Neural progenitor cell (in vitro differentiated cells): Measurements from ENCODE around the gene FOXO4. TPM values are rescaled to one million over a fixed set of nuclear protein-coding genes. Genes with fewer than 3 reads are reported as not detected.

Experiments
- DNase-seq: peaks from one replicate; pipeline ENCODE4 v3.0.0-alpha.2; 2016; ENCODE audit warnings: low spot score
- H2AFZ ChIP-seq: fragments of 200-600 bp; sonication (generic); replicated peaks from 2 replicates; pipeline ENCODE4 v1.6.1; 2016; ENCODE audit warnings: antibody characterized with exemption
- H3F3A ChIP-seq: fragments of 200-600 bp; sonication (generic); 2 replicates; pipeline ENCODE4 v1.6.1; 2016; ENCODE audit warnings: antibody characterized with exemption, low read depth
- H3K27ac ChIP-seq: fragments of 200-600 bp; sonication (generic); 2 replicates; pipeline ENCODE4 v1.5.1; 2016; ENCODE audit warnings: mild to moderate bottlenecking
- H3K27me3 ChIP-seq: fragments of 200-600 bp; sonication (generic); 2 replicates; pipeline ENCODE4 v1.6.1; 2016; ENCODE audit warnings: mild to moderate bottlenecking, moderate library complexity
- H3K36me3 ChIP-seq: fragments of 200-600 bp; sonication (generic); 2 replicates; pipeline ENCODE4 v1.5.1; 2016
- H3K4me1 ChIP-seq: fragments of 200-600 bp; sonication (generic); 2 replicates; pipeline ENCODE4 v1.6.1; 2016; ENCODE audit warnings: mixed run types
- H3K4me2 ChIP-seq: fragments of 200-600 bp; sonication (generic); 2 replicates; pipeline ENCODE4 v1.6.1; 2016
- H3K4me3 ChIP-seq: fragments of 200-600 bp; sonication (generic); 2 replicates; pipeline ENCODE4 v1.5.1; 2016
- H3K79me2 ChIP-seq: fragments of 200-600 bp; sonication (generic); 2 replicates; pipeline ENCODE4 v1.6.1; 2016; ENCODE audit warnings: low read depth
- H3K9ac ChIP-seq: fragments of 200-600 bp; sonication (generic); 2 replicates; pipeline ENCODE4 v1.6.1; 2016
- H3K9me3 ChIP-seq: fragments of 200-600 bp; sonication (generic); 2 replicates; pipeline ENCODE4 v1.5.1; 2016; ENCODE audit warnings: low read depth
- H4K20me1 ChIP-seq: fragments of 200-600 bp; sonication (generic); 2 replicates; pipeline ENCODE4 v1.6.1; 2016; ENCODE audit warnings: low read depth
- H3K27ac Mint-ChIP-seq: 3 replicates; pipeline ENCODE4 v1.8.0; 2021; ENCODE audit warnings: mixed read lengths
- H3K27me3 Mint-ChIP-seq: 2 replicates; pipeline ENCODE4 v1.8.0; 2022; ENCODE audit warnings: low read depth, mild to moderate bottlenecking, inconsistent platforms, moderate library complexity, mixed read lengths; ENCODE audit not compliant: insufficient read depth
- H3K36me3 Mint-ChIP-seq: 3 replicates; pipeline ENCODE4 v1.8.0; 2021; ENCODE audit warnings: mixed read lengths
- H3K4me1 Mint-ChIP-seq: 3 replicates; pipeline ENCODE4 v1.8.0; 2021; ENCODE audit warnings: mixed read lengths
- H3K4me3 Mint-ChIP-seq: 3 replicates; pipeline ENCODE4 v1.8.0; 2021; ENCODE audit warnings: mild to moderate bottlenecking, moderate library complexity, mixed read lengths
- H3K9me3 Mint-ChIP-seq: 3 replicates; pipeline ENCODE4 v1.8.0; 2020; ENCODE audit warnings: mixed read lengths
- EZH2 ChIP-seq: fragments of 200-600 bp; sonication (generic); IDR thresholded peaks from 2 replicates; pipeline ENCODE4 v1.6.1; 2017; ENCODE audit warnings: antibody characterized with exemption, mild to moderate bottlenecking, moderate library complexity
- EZH2phosphoT487 ChIP-seq: fragments of 200-600 bp; sonication (generic); IDR thresholded peaks from 2 replicates; pipeline ENCODE4 v1.6.1; 2017; ENCODE audit warnings: antibody characterized with exemption
- total RNA-seq: library from RNA; depleted of rRNA; stranded (reverse); fragments of >200 nt; gene quantifications from 2 replicates; pipeline ENCODE4 v1.2.3, GENCODE V29; 2015; ENCODE audit warnings: low replicate concordance
- TF ChIP-seq, protein P1 (sequence below): fragments of 200-600 bp; sonication (generic); IDR thresholded peaks from 2 replicates; pipeline ENCODE4 v1.5.1; 2017; ENCODE audit warnings: antibody characterized with exemption, mild to moderate bottlenecking

The FOXO4 gene
- total RNA-seq, 1 donor from 2014 or later, result 2.5 TPM

DNA sequence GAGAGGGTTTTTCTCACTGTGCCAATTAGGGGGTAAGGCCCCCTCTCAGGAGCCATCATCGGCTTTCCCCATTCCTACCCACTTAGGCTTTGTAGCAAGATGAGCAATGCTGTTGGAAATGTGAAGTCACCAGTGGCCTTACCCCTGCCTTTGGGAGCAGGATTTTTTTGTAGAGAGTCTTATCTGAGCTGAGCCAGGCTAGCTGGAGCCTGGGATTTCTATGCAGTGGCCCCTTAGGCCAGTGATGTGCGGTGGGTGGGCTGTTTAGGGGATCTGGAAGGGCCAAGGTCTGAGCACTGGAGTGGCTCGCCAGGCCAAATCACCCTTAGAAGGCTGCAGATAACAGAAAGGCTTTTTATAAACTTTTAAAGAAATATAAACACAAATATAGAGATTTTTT, 6.6 kb downstream of the FOXO4 start:
- Histone ChIP-seq H3K4me2 (no peak overlapping the region), H3K4me1 (peaks cover 22% of the 10 kb centered on the region), H3K4me3 (no peak overlapping the region), H3K27me3 (peaks cover 38% of the 10 kb centered on the region), H3K36me3 (no peaks in the 10 kb centered on the region), H3K27ac (no peak overlapping the region), H3F3A (peaks cover 21% of the 10 kb centered on the region), H3K9ac (no peak overlapping the region), H2AFZ (no peak overlapping the region), H4K20me1 (peaks cover 2% of the 10 kb centered on the region), H3K9me3 (no peaks in the 10 kb centered on the region), H3K79me2 (no peaks in the 10 kb centered on the region)
- peak overlapping the region; percentile 55 for H3K4me3 Mint-ChIP-seq
- peaks cover 5% of the 10 kb centered on the region for H3K27me3 Mint-ChIP-seq
- peaks cover 35% of the 10 kb centered on the region for H3K4me1 Mint-ChIP-seq
- DNase-seq, result no peak
- H3K27ac Mint-ChIP-seq, result no peak overlapping the region
- TF ChIP-seq, protein P1, sequence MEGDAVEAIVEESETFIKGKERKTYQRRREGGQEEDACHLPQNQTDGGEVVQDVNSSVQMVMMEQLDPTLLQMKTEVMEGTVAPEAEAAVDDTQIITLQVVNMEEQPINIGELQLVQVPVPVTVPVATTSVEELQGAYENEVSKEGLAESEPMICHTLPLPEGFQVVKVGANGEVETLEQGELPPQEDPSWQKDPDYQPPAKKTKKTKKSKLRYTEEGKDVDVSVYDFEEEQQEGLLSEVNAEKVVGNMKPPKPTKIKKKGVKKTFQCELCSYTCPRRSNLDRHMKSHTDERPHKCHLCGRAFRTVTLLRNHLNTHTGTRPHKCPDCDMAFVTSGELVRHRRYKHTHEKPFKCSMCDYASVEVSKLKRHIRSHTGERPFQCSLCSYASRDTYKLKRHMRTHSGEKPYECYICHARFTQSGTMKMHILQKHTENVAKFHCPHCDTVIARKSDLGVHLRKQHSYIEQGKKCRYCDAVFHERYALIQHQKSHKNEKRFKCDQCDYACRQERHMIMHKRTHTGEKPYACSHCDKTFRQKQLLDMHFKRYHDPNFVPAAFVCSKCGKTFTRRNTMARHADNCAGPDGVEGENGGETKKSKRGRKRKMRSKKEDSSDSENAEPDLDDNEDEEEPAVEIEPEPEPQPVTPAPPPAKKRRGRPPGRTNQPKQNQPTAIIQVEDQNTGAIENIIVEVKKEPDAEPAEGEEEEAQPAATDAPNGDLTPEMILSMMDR, result no peak
- TF ChIP-seq EZH2phosphoT487 (no peak), EZH2 (no peak)
- peaks cover 12% of the 10 kb centered on the region for H3K9me3 Mint-ChIP-seq
- no peaks in the 10 kb centered on the region for H3K36me3 Mint-ChIP-seq

DNA sequence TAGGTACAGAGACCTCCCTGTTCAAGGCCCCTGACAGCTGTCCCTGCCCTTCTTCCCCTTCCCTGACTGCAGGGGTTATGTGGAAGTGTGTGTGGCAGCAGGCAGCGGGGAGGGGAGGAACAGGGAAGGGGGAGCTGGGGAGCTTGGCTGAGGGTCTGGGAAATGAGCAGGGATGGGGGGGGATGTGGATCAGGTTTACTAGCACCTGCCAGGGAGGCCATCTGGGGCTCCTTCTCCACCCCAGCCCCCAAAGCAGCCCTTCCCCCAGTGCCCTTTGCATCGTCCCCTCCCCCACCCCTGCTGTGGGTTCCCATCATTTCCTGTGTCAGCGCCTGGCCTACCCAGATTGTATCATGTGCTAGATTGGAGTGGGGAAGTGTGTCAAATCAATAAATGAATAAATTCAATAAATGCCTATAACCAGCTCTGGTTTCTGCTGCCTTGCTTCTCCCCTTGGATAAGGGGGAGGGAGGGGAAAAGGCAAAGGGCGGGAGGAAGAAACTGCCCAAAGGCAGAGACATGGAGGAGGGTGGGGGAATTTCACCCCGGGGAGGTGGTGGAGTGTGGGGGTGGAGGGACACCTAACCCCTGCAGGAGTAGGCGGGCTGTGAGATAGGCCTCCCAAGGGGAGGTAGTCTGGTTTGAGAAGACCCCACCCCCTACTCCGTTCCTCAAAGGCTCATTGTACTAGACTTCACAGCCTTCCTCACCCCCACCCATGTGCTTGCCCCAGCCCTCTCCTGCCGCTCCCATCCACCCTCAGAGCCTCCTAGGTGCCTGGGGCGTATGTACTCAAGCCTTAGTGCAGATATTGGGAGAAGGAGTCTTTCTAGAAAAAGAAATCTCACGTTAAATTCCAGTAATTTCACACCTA, 7.7 kb downstream of the FOXO4 start:
- H3K9me3 Mint-ChIP-seq, result peaks cover 12% of the 10 kb centered on the region
- peaks cover 2% of the 10 kb centered on the region for H4K20me1 ChIP-seq
- H3F3A ChIP-seq, result peaks cover 21% of the 10 kb centered on the region
- TF ChIP-seq EZH2 (no peak), EZH2phosphoT487 (no peak)
- TF ChIP-seq, protein P1, result no peak
- H3K4me1 ChIP-seq, result peaks cover 22% of the 10 kb centered on the region
- peak; percentile 48 for DNase-seq
- H3K27ac Mint-ChIP-seq, result peak overlapping the region; percentile 47
- peak overlapping the region; percentile 62 for H3K4me3 Mint-ChIP-seq
- H3K9ac ChIP-seq, result no peak overlapping the region
- H3K79me2 ChIP-seq, result no peaks in the 10 kb centered on the region
- peak overlapping the region; percentile 58 for H3K4me2 ChIP-seq
- H2AFZ ChIP-seq, result peak overlapping the region; percentile 9
- H3K27me3 Mint-ChIP-seq, result peaks cover 2% of the 10 kb centered on the region
- H3K27ac ChIP-seq, result no peak overlapping the region
- peaks cover 27% of the 10 kb centered on the region for H3K27me3 ChIP-seq
- H3K9me3 ChIP-seq, result no peaks in the 10 kb centered on the region
- no peaks in the 10 kb centered on the region for H3K36me3 Mint-ChIP-seq
- H3K4me3 ChIP-seq, result no peak overlapping the region
- peaks cover 37% of the 10 kb centered on the region for H3K4me1 Mint-ChIP-seq
- H3K36me3 ChIP-seq, result no peaks in the 10 kb centered on the region

DNA sequence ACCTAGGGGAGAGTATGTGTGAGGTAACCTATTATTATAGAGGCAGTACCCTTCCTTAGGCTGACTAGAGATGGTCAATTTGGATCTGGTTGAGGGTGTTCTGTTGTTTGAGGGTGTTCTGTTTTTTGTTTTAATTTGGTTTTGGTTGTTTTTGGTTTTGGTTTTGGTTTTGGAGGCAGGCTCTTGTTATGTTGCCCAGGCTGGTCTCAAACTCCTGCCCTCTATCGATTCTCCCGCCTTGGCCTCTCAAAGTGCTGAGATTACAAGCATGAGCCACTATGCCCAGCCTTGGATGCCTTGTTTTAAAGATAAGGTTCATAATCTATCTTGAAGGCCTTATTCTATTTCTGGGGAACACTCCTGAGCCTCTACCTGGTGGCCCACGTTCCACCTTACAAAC, 10.0 kb downstream of the FOXO4 start:
- H3K27ac Mint-ChIP-seq, result no peak overlapping the region
- peaks cover 9% of the 10 kb centered on the region for H3K9me3 Mint-ChIP-seq
- no peak for DNase-seq

More for the DNA sequence above, 10.0 kb downstream of the FOXO4 start:
- H3F3A ChIP-seq, result peaks cover 21% of the 10 kb centered on the region
- H3K36me3 ChIP-seq, result no peaks in the 10 kb centered on the region
- Mint-ChIP-seq H3K27me3 (peaks cover 2% of the 10 kb centered on the region), H3K36me3 (no peaks in the 10 kb centered on the region), H3K4me3 (peak overlapping the region; percentile 43), H3K4me1 (peaks cover 30% of the 10 kb centered on the region)
- TF ChIP-seq EZH2 (no peak), EZH2phosphoT487 (no peak)
- TF ChIP-seq, protein P1, result no peak
- H3K27me3 ChIP-seq, result peaks cover 4% of the 10 kb centered on the region
- no peak overlapping the region for H3K4me3 ChIP-seq
- no peak overlapping the region for H3K9ac ChIP-seq
- no peaks in the 10 kb centered on the region for H3K79me2 ChIP-seq
- no peak overlapping the region for H3K4me2 ChIP-seq
- peaks cover 16% of the 10 kb centered on the region for H3K4me1 ChIP-seq
- no peak overlapping the region for H2AFZ ChIP-seq
- H4K20me1 ChIP-seq, result no peaks in the 10 kb centered on the region
- no peaks in the 10 kb centered on the region for H3K9me3 ChIP-seq
- H3K27ac ChIP-seq, result no peak overlapping the region
